HEK293 (cell line): ENCODE results near the gene RBFOX1.

ENCODE experiments used
- CTCF ChIA-PET: fragments of 350-600 bp; formaldehyde crosslinking; extraction: SDS; loops from one replicate; lab custom pipeline; 2021; ENCODE audit warnings: antibody characterized with exemption; lab: Yijun Ruan, JAX
- POLR2A ChIA-PET: fragments of 300-600 bp; formaldehyde crosslinking; extraction: SDS; loops from one replicate; lab custom pipeline; 2020; ENCODE audit warnings: antibody characterized with exemption, inconsistent platforms; lab: Yijun Ruan, JAX
- H3K27ac ChIP-seq: fragments of 200-500 bp; sonication (Bioruptor generic); 2 replicates; pipeline ENCODE4 v1.5.1; 2014; ENCODE audit warnings: low read depth, low read length, control low read depth, inconsistent platforms; ENCODE audit errors: extremely low read depth
- H3K36me3 ChIP-seq, 2 experiments: fragments of 200-500 bp in 1 of 2; sonication (Bioruptor generic) in 1 of 2; 1 replicate in 1 of 2; 2 replicates in 1 of 2; pipeline ENCODE4 v1.5.1; 2014 to 2017; ENCODE audit warnings: inconsistent platforms in 2 of 2, low read length in 2 of 2; ENCODE audit not compliant: control insufficient read depth in 2 of 2, insufficient read depth in 1 of 2
- H3K4me1 ChIP-seq: fragments of 200-500 bp; sonication (Bioruptor generic); 2 replicates; pipeline ENCODE4 v1.5.1; 2014; ENCODE audit warnings: mild to moderate bottlenecking, low read length, inconsistent platforms; ENCODE audit not compliant: control insufficient read depth, insufficient read depth
- H3K4me3 ChIP-seq: 2 replicates; pipeline ENCODE4 v1.5.1; 2011; ENCODE audit warnings: low read depth, mild to moderate bottlenecking, control low read depth, low read length, moderate library complexity
- H3K9me3 ChIP-seq: fragments of 200-500 bp; sonication (Bioruptor generic); 2 replicates; pipeline ENCODE4 v1.5.1; 2014; ENCODE audit warnings: low read depth, low read length, inconsistent platforms; ENCODE audit not compliant: control insufficient read depth, insufficient read depth
- CTCF ChIP-seq: fragments of 450-650 bp; formaldehyde crosslinking; IDR thresholded peaks from 2 replicates; pipeline ENCODE4 v1.5.1; 2016; ENCODE audit warnings: missing biosample characterization, missing genetic modification characterization
- HOXA7 ChIP-seq: sonication (generic); formaldehyde crosslinking; IDR thresholded peaks from 2 replicates; pipeline ENCODE4 v1.8.1; 2022; ENCODE audit warnings: missing genetic modification reagents, borderline replicate concordance
- PRDM10 ChIP-seq: fragments of 450-650 bp; formaldehyde crosslinking; IDR thresholded peaks from 2 replicates; pipeline ENCODE4 v1.5.1; 2016; ENCODE audit warnings: missing biosample characterization, missing genetic modification characterization
- PRDM6 ChIP-seq: fragments of 450-650 bp; formaldehyde crosslinking; IDR thresholded peaks from 2 replicates; pipeline ENCODE4 v1.5.1; 2017; ENCODE audit warnings: missing biosample characterization, missing genetic modification characterization
- ZBTB1 ChIP-seq: fragments of 450-650 bp; formaldehyde crosslinking; IDR thresholded peaks from 2 replicates; pipeline ENCODE4 v1.5.1; 2016; ENCODE audit warnings: missing biosample characterization, missing genetic modification characterization
- ZBTB6 ChIP-seq: fragments of 450-650 bp; formaldehyde crosslinking; IDR thresholded peaks from 2 replicates; pipeline ENCODE4 v1.5.1; 2017; ENCODE audit warnings: missing biosample characterization, missing genetic modification characterization
- ZNF148 ChIP-seq: fragments of 450-650 bp; formaldehyde crosslinking; IDR thresholded peaks from 2 replicates; pipeline ENCODE4 v1.5.0; 2017; ENCODE audit warnings: missing biosample characterization, missing genetic modification characterization, borderline replicate concordance
- ZNF239 ChIP-seq: fragments of 450-650 bp; formaldehyde crosslinking; IDR thresholded peaks from 2 replicates; pipeline ENCODE4 v1.5.1; 2016; ENCODE audit warnings: missing biosample characterization, missing genetic modification characterization
- ZNF292 ChIP-seq: fragments of 450-650 bp; formaldehyde crosslinking; IDR thresholded peaks from 2 replicates; pipeline ENCODE4 v1.5.1; 2016; ENCODE audit warnings: low read depth, missing biosample characterization, missing genetic modification characterization, borderline replicate concordance
- ZNF394 ChIP-seq: fragments of 450-650 bp; formaldehyde crosslinking; IDR thresholded peaks from 2 replicates; pipeline ENCODE4 v1.5.1; 2016; ENCODE audit warnings: missing biosample characterization, missing genetic modification characterization, mild to moderate bottlenecking, moderate library complexity, borderline replicate concordance
- ZNF426 ChIP-seq: fragments of 450-650 bp; formaldehyde crosslinking; IDR thresholded peaks from 2 replicates; pipeline ENCODE4 v1.5.1; 2017; ENCODE audit warnings: missing biosample characterization, missing genetic modification characterization, mild to moderate bottlenecking, inconsistent platforms, moderate library complexity
- ZNF558 ChIP-seq: fragments of 450-650 bp; formaldehyde crosslinking; IDR thresholded peaks from 2 replicates; pipeline ENCODE4 v1.5.1; 2016; ENCODE audit warnings: missing biosample characterization, missing genetic modification characterization
- ZNF571 ChIP-seq: fragments of 450-650 bp; formaldehyde crosslinking; IDR thresholded peaks from 2 replicates; pipeline ENCODE4 v1.5.0; 2017; ENCODE audit warnings: missing biosample characterization, missing genetic modification characterization
- ZNF658 ChIP-seq: fragments of 450-650 bp; formaldehyde crosslinking; IDR thresholded peaks from 2 replicates; pipeline ENCODE4; 2016; ENCODE audit warnings: missing biosample characterization, missing genetic modification characterization
- ZSCAN30 ChIP-seq: fragments of 450-650 bp; IDR thresholded peaks from 2 replicates; pipeline ENCODE4 v1.5.1; 2018; ENCODE audit warnings: missing biosample characterization, mild to moderate bottlenecking, missing genetic modification characterization, moderate library complexity

The RBFOX1 gene

GRCh38 chr16:7394720-7395336 is 62.2 kb downstream of the RBFOX1 start:
- CTCF ChIA-PET: no interaction called here
- POLR2A ChIA-PET: no interaction called here

More at GRCh38 chr16:7394720-7395336, 62.2 kb downstream of the RBFOX1 start:
- Histone ChIP-seq H3K4me3 (no peak overlapping the region), H3K9me3 (no peaks in the 10 kb centered on the region), H3K4me1 (no peaks in the 10 kb centered on the region), H3K27ac (no peak overlapping the region), H3K36me3 (no peaks in the 10 kb centered on the region)
- TF ChIP-seq ZNF292 (tag by site-specific recombination) (no peak), ZNF394 (tag by site-specific recombination) (no peak), ZNF571 (tag by site-specific recombination) (no peak), ZBTB1 (tag by site-specific recombination) (no peak), ZNF148 (tag by site-specific recombination) (no peak), ZSCAN30 (tag by site-specific recombination) (no peak), ZBTB6 (tag by site-specific recombination) (no peak), PRDM10 (no peak), ZNF239 (tag by site-specific recombination) (no peak), ZNF558 (tag by site-specific recombination) (no peak), HOXA7 (CRISPR knock-in tag) (no peak), ZNF426 (no peak), ZNF658 (no peak), CTCF (tag by site-specific recombination) (no peak), PRDM6 (no peak)
